Measurements from ENCODE around the gene GPR85. TPM values are rescaled to one million over a fixed set of nuclear protein-coding genes. Genes with fewer than 3 reads are reported as not detected.
"Not testable (repeated sequence)": the region's sequence is repeated elsewhere in the genome, so short reads cannot be mapped to it uniquely, and the experiment has no call there.

Gene GPR85, protein sequence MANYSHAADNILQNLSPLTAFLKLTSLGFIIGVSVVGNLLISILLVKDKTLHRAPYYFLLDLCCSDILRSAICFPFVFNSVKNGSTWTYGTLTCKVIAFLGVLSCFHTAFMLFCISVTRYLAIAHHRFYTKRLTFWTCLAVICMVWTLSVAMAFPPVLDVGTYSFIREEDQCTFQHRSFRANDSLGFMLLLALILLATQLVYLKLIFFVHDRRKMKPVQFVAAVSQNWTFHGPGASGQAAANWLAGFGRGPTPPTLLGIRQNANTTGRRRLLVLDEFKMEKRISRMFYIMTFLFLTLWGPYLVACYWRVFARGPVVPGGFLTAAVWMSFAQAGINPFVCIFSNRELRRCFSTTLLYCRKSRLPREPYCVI
- 4.6 TPM for total RNA-seq
- long read RNA-seq, partial matches to known transcripts, result 0 of 4 reads
- long read RNA-seq, other reads (novel, unspliced or antisense), result 3 of 4 reads

DNA sequence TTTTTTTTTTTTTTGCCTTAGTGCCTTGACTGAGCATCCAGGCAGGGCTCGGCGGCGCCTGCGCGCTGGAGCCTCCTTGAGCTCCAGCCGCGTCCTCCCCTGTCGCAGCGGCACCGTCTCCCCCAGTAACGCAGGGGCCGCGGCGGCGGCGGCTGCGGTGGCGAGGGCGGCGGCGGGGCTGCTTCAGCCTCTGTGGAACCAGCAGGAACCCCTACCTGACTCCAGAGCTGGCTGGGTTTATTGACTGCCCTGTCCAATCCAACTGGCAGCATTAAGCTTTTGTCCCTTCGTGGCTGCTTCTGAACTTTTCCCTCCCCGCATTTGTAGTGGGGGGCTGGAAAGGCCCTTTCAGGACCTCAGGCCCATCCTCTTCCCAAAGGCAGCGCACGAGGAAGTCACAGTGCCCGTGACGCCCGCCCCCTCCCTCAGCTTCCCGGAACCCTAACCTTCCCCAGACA lies at the start of gene GPR85:
Gene GPR85, minus strand, starts transcription at position 397 of the 458 bp plus-strand sequence. CDS start 2,106 bp downstream, outside the sequence.
- no peak for DNase-seq (ENCODE audit: low spot score)

GRCh38 chr7:113134025-113134424 lies 47.4 kb upstream of the GPR85 start:
- intact Hi-C loops (cut with DNase I), result no loop called here
- DNase-seq (ENCODE audit: low spot score), result no peak

More for the DNA sequence above, at the start of gene GPR85:
- intact Hi-C loops (cut with DNase I), result no loop called here

GRCh38 chr7:113131367-113131766 lies 44.7 kb upstream of the GPR85 start:
- intact Hi-C loops (cut with DNase I), result no loop called here
- DNase-seq (ENCODE audit: low spot score), result no peak

DNA sequence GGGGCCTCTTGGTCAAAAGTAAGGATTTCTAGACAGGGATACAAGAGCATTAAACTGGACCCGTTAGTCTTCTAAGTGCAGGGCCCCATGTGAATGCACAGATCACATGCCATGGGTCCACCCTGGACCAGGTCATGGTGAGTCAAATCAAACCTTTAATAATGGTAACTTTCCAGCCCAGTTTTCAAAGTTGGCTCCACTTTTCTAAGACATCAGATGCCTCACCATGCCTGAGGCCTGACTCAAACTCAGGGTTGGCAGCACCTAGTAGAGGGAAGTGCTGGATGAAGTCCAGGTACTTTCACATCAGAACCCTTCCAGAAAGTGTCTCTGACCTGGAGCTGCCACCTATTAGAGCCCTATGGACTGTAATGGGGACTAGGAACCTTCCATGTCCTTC lies 41.4 kb upstream of the GPR85 start:
- DNase-seq (ENCODE audit: low spot score), result no peak
- intact Hi-C loops (cut with DNase I), result no loop called here

DNA sequence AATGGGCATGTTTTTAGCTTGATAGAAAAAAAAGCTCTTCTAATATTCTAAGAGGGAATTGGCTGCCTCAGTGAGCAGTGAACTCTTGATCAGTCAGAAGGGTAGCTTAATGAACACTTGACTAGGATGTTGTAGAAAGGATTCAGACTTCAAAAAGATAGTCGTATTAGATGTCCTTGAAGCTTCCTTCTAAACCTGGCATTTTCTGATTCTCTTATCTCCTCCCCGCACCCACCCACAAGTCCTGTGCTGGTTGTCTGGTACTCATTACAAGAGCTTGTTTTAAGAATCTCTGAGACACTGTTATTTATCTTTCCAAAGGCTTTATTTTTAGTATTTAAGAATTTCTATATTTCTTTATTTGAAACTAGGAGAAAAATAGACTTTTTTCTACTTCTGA lies 39.1 kb upstream of the GPR85 start:
- intact Hi-C loops (cut with DNase I), result no loop called here
- DNase-seq (ENCODE audit: low spot score), result no peak

DNA sequence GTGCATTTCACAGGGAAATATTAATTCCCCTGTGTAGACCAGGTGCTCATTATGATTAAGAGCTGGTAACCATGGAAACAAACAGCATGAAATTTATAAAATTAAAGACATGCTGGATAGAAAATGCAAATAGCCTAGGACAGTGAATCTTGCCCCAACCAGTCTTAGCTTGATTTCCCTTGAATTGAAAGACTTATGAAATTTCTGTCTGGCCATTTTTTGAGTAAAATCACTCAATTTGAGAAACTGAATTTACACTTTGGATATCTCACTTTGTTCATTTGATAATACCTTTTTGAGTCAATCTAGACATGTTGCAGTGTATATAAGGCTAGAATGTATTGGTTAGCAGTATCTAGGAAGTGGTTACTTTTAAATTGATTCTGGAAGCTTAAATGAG lies 36.1 kb upstream of the GPR85 start:
- intact Hi-C loops (cut with DNase I), result no loop called here
- DNase-seq (ENCODE audit: low spot score), result no peak

GRCh38 chr7:113120647-113121046 lies 34.0 kb upstream of the GPR85 start:
- intact Hi-C loops (cut with DNase I), result no loop called here
- no peak for DNase-seq (ENCODE audit: low spot score)

DNA sequence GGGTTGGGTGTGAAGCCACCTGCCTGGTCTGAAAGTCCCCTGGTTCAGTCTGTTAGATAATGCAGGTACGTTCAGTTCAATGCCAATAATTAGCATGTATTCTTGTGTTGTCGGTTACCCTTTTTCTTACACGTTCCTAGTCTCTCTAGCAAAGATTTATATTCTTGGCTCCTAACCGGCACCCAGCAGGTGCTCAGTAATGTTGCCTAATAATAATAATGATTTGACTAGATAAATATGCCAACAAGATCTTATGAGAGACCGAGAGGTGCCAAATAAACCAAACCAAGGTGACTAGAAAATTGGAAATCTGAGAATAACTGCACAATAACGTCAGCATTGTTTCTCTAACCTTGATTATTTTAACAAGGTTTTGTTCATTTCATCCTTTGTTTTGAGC lies 32.8 kb upstream of the GPR85 start:
- no peak for DNase-seq (ENCODE audit: low spot score)
- intact Hi-C loops (cut with DNase I), result loop anchor here (10.0 kb wide), 1 partner anchor 125 kb away; no protein-coding TSS in a partner anchor

DNA sequence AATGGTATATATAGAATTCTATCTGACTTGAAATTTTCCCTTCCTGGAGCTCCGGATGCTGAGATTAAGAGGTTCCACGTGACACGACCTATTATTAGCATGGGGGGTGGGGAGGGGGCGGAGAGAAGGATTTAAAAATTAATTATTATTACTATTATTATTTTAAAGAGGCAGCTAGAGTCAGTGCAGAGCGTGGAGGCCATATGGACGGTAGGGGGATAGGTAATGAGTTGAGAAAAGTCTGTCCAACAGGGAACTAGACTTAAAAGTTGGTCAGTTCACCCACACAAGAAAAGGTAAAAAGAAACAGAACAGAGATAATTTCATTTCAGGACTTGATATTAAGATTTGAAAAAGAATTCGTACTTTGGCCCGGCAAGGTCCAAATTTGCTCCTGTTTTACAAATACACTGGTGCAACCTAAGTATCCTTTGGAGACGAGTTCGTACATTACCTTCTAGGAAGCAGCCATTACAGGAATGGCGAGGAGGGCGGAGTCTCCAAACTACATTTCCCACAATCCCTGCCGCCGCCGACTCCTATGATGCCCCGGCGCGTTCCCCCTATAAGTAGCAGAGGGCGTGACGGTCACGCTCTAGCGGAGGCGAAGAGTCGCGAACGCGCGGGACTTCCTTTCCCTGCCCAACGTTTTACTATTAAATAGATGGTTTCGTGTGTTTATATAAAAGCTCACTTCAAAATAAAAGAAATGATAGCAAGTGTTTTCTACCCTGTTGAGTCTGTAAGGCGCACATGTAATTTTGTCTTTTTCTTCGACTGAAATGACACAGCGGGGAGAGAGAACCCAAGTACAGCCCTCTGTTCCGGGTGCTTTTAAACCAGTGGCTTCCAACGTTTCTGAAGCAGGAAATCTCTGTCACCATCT lies 31.7 kb upstream of the GPR85 start, which contains the start of gene SMIM30:
Gene SMIM30, minus strand, starts transcription at position 481 of the 886 bp plus-strand sequence. CDS start 976 bp downstream, outside the sequence.
- intact Hi-C loops (cut with DNase I), result loop anchor here (10.0 kb wide), 1 partner anchor 124 kb away; no protein-coding TSS in a partner anchor
- peak; percentile 95 for DNase-seq (ENCODE audit: low spot score)

DNA sequence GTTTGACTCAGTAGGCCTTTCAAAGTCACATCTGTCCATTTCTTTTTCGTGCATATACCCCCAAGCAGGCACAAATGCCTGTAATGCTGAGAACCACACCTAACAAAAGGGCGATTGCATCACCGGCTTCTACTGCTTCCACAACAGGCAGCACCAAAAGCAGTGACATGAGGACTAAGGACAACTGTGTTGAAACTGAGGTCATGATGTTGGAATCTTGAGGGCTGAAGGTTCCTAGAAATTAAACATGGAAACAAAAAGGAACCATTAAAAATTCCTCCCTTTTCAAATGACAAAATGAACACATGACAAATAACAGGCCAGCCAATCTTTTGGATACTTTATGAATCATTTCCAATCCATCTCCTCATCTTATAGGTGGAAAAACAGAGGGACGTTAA lies 30.7 kb upstream of the GPR85 start:
- not testable (repeated sequence) for DNase-seq (ENCODE audit: low spot score)
- intact Hi-C loops (cut with DNase I), result loop anchor here (10.0 kb wide), 1 partner anchor 123 kb away; no protein-coding TSS in a partner anchor

- intact Hi-C loops (cut with DNase I), result loop anchor here (10.0 kb wide), 1 partner anchor 119 kb away; no protein-coding TSS in a partner anchor
- no peak for DNase-seq (ENCODE audit: low spot score)
Measured at GRCh38 chr7:113113912-113114311, 27.3 kb upstream of the GPR85 start.

DNA sequence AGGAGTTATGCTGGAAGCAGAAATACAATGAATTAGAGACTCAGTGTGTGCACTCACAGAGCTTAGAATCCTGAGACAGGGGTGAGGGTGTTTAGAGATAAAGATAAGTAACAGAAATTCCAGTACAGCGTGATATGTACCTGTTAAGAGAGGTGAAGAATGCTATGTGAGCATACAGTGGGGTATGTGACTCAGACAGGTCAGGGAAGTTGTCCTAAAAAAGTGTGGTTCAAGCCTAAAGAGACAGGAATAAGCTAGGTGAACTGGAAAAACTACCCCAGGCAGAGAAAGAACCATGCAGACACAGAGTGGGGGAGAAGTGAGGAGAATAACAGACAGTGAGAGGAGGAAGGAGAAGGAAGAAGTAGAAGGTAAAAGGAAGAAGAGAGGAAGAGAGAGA lies 23.1 kb upstream of the GPR85 start:
- no peak for DNase-seq (ENCODE audit: low spot score)
- intact Hi-C loops (cut with DNase I), result loop anchor here (10.0 kb wide), 1 partner anchor 115 kb away; no protein-coding TSS in a partner anchor

GRCh38 chr7:113100121-113100603 lies 13.5 kb upstream of the GPR85 start:
- intact Hi-C loops (cut with DNase I), result no loop called here
- DNase-seq (ENCODE audit: low spot score), result no peak

- intact Hi-C loops (cut with DNase I), result no loop called here
- DNase-seq (ENCODE audit: low spot score), result no peak
Measured at GRCh38 chr7:113099284-113099919, 12.8 kb upstream of the GPR85 start.

DNA sequence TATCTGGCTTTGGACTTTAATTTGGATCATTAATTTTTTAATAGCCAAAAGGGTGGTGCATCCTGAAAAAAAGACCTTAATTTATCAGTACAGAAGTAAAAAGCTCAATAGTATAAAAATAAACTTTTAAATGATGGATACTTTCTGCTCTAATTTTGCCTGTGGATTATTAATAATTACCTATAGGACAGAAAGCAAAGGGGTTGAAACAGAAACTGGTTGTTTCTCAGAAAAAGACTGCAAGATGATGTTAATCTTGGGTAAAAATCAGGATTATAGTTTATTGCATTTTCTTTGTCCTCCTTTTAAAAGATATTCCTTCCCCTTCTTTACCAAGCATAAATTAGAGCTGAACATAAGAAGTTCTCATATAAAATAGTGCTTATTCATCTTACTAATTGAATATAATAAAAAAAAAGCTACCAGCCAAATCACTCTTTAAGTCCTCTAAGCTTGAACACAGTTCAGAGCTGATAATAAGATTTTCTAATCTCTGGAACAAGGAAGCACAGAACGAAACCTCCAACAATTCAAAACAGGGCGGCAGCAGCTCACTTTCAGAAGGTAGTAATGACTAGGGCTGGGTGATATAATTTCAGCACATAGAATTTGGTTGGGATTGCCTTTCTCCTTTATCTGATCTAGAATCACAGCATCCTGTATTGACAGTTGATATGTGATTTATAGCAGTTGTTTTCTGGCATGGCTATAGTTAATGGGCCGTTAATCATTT lies 8.1 kb upstream of the GPR85 start:
- DNase-seq (ENCODE audit: low spot score), result no peak
- intact Hi-C loops (cut with DNase I), result no loop called here

- intact Hi-C loops (cut with DNase I), result no loop called here
- DNase-seq (ENCODE audit: low spot score), result no peak
Measured at GRCh38 chr7:113093561-113093960, 6.9 kb upstream of the GPR85 start.

GRCh38 chr7:113092762-113093161 lies 6.1 kb upstream of the GPR85 start:
- no peak for DNase-seq (ENCODE audit: low spot score)
- intact Hi-C loops (cut with DNase I), result no loop called here

- intact Hi-C loops (cut with DNase I), result no loop called here
- DNase-seq (ENCODE audit: low spot score), result no peak
Measured at GRCh38 chr7:113087071-113087998, 708 bp upstream of the GPR85 start.
